Adrenal gland (tissue), 12 donors: Measurements from ENCODE around the gene BBX. TPM values are rescaled to one million over a fixed set of nuclear protein-coding genes. Genes with fewer than 3 reads are reported as not detected.

Source experiments
- DNase-seq, 7 donors: peaks; one replicate each; pipeline ENCODE4 v3.0.0-alpha.2; 2019 to 2020
- H3K27ac ChIP-seq, 5 donors: fragments of 200-600 bp; sonication (generic) in 4 of 5; 1 replicate in 3 of 5; 2 replicates in 2 of 5; pipeline versions ENCODE4 v1.5.1 to v1.8.0; 2016 to 2020; ENCODE audit warnings: mild to moderate bottlenecking in 1 of 5
- H3K27me3 ChIP-seq: fragments of 200-600 bp; 2 replicates; pipeline ENCODE4 v1.8.0; 2021
- H3K36me3 ChIP-seq, 2 donors: fragments of 200-600 bp; replicated peaks in 1 of 2; 1 replicate in 1 of 2; 2 replicates in 1 of 2; pipeline versions ENCODE4 v1.5.1 to v1.8.0; 2018 to 2022
- H3K4me1 ChIP-seq, 2 donors: fragments of 200-600 bp; replicated peaks in 1 of 2; 1 replicate in 1 of 2; 2 replicates in 1 of 2; pipeline versions ENCODE4 v1.5.1 to v1.8.0; 2018 to 2021
- H3K4me3 ChIP-seq, 4 donors: fragments of 200-600 bp; sonication (generic) in 3 of 4; one replicate each; pipeline ENCODE4 v1.5.1; 2016 to 2018
- H3K9me3 ChIP-seq, 3 donors: fragments of 200-600 bp; sonication (generic) in 1 of 3; replicated peaks in 1 of 3; 1 replicate in 2 of 3; 2 replicates in 1 of 3; pipeline versions ENCODE4 v1.5.1 to v1.8.0; 2016 to 2021
- CTCF ChIP-seq, 6 experiments: fragments of 450-650 bp in 4 of 6; fragments of 200-600 bp in 2 of 6; sonication (generic) in 1 of 6; IDR thresholded peaks; 1 replicate in 5 of 6; 2 replicates in 1 of 6; pipeline versions ENCODE4 v1.5.1 to v1.8.0; 2016 to 2021; ENCODE audit warnings: antibody characterized with exemption in 6 of 6, mild to moderate bottlenecking in 2 of 6, moderate library complexity in 1 of 6
- POLR2A ChIP-seq, 2 donors: fragments of 450-650 bp; IDR thresholded peaks; one replicate each; pipeline ENCODE4 v1.6.1; 2017; ENCODE audit warnings: antibody characterized with exemption in 2 of 2, mild to moderate bottlenecking in 2 of 2, moderate library complexity in 1 of 2
- WGBS, 4 donors: extraction: QIAGEN DNeasy Blood & Tissue Kit in 2 of 4; methylation state at CpG; one replicate each; pipeline versions ENCODE4 v1.1.5 to v1.1.7; 2013 to 2017; 5-methylcytosine and 5-hydroxymethylcytosine counted together
- intact Hi-C, 2 donors: fragments of 100-400 bp; cut with DNase I; formaldehyde crosslinking; loops; one replicate each; pipeline versions ENCODE4 v1.14.1 to v1.15.0; 2022 to 2023
- polyA plus RNA-seq, 3 donors: library from polyadenylated mRNA; stranded (reverse); fragments of 200-250 nt in 2 of 3; fragments of 350-450 nt in 1 of 3; fragmentation: Illumina TruSeq in 1 of 3; extraction: RNeasy Lipid Tissue Mini Kit (QIAGEN cat#74804) in 1 of 3; gene quantifications; one replicate each; pipeline ENCODE4 v1.2.3, GENCODE V29; 2013 to 2014
- total RNA-seq, 9 donors: library from RNA; depleted of rRNA in 4 of 9; stranded (reverse); fragments of >200 nt in 4 of 9; fragments of 120-200 nt in 1 of 9; fragmentation: NEBNext Ultra II Directional in 1 of 9; extraction: Animal tissue kit (Norgen Biotek cat#: 25700) in 1 of 9; gene quantifications; one replicate each; pipeline versions ENCODE4 v1.1.0 to v1.2.4, GENCODE V29; 2013 to 2023
- donor health status: healthy with polysubstance abuse.
- donor health status: Bipolar disorder and iron deficiency.
- donor health status: DM: yes; HTN: yes; CAD: no.
- donor health status: DM: no; HTN: no; CAD: no.
- donor health status: DM: no; HTN: no; CAD: no.
- donor health status: DM: yes; HTN: yes; CAD: no.

BBX gene
- total and polyA plus RNA-seq, 12 donors = 12.8 to 208 (median 116) TPM

DNA sequence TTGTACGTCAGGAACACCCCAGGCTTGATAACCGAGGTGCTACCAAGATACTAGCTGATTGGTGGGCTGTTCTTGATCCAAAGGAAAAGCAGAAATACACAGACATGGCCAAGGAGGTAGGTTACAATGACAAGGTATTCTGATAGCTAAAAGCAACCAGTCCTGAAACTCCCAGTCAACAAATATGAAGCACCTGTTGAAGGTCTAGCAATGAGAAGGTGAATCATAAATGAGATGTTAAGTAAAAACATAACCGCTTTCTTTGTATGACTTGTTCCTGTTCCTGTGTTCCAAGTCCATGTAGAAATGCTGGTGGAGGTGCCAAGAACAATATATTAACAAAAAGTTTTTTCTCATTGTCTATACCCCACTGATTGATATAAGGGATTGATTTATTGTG is 194.0 kb downstream of the BBX start:
- WGBS, 4 donors = 91 to 100% (median 97%) methylated on average over 3 of the region's 3 CpGs
- intact Hi-C loops = no loop called here

DNA sequence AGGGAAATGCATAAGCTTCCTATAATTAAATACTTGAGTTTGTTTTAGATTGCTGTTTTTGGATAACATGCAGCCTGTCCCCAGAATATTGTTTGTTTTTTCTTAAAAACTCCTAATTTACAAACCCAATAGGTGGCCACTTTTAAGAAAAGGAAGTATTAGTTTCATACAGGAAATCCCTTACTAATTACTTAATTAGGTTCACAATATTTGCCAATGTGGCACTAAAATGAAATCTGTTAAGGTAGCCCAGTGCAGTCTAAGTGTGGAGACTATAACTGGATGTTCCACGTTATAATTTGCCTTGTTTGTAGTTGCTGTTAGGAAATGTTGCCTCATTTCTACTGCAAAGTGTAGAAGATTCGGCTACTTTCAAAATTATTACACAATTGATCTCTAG is 195.8 kb downstream of the BBX start:
- no peaks in the 10 kb centered on the region for H3K27me3 ChIP-seq
- no peaks in the 10 kb centered on the region for H3K9me3 ChIP-seq
- H3K27ac ChIP-seq = no peak overlapping the region
- no peak for DNase-seq
- peaks cover 0 to 6% of the 10 kb centered on the region in 2 donors for H3K36me3 ChIP-seq
- TF ChIP-seq POLR2A (IDR thresholded peaks at IDR 0.05) (no peak), CTCF (IDR thresholded peaks at IDR 0.05) (no peak)
- intact Hi-C loops = no loop called here
- H3K4me3 ChIP-seq = no peak overlapping the region
- WGBS, 4 donors = 61 to 84% (median 74%) methylated on average over 2 of the region's 2 CpGs
- H3K4me1 ChIP-seq = no peaks in the 10 kb centered on the region

More for the DNA sequence above, 194.0 kb downstream of the BBX start:
- no peaks in the 10 kb centered on the region for H3K27me3 ChIP-seq
- TF ChIP-seq CTCF (IDR thresholded peaks at IDR 0.05) (no peak), POLR2A (IDR thresholded peaks at IDR 0.05) (no peak)
- H3K36me3 ChIP-seq = peaks cover 0 to 6% of the 10 kb centered on the region in 2 donors
- H3K4me3 ChIP-seq = no peak overlapping the region
- H3K9me3 ChIP-seq = no peaks in the 10 kb centered on the region
- DNase-seq = no peak
- no peak overlapping the region for H3K27ac ChIP-seq
- H3K4me1 ChIP-seq = no peaks in the 10 kb centered on the region

DNA sequence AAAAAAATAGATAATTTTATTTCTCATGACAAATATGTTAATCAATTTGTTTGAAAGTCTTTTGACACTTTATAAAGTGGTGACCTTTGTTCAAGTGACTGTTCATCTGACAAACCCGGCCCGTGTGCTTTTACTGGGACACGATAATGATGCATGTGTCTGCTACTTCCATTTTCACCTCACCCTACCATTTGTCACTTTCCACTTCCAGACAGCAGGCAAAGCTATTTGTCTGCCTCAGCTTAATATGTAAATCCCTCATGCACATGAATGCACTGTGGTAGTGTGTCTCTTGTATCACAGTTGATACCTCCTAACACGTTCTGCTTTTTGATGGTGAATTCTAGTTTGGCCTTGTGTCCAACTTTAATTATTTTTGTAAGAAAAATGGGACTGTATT is 204.3 kb downstream of the BBX start:
- DNase-seq = no peak
- Histone ChIP-seq H3K9me3 (no peaks in the 10 kb centered on the region), H3K4me1 (no peaks in the 10 kb centered on the region), H3K27ac (no peak overlapping the region), H3K27me3 (no peaks in the 10 kb centered on the region), H3K36me3 (peaks cover 0 to 15% of the 10 kb centered on the region in 2 donors), H3K4me3 (no peak overlapping the region)
- TF ChIP-seq CTCF (IDR thresholded peaks at IDR 0.05) (no peak), POLR2A (IDR thresholded peaks at IDR 0.05) (no peak)
- intact Hi-C loops = no loop called here
- 78 to 85% (median 81%) methylated on average over 4 of the region's 4 CpGs for WGBS, 4 donors

- no peaks in the 10 kb centered on the region for H3K27me3 ChIP-seq
- no peak for DNase-seq
- intact Hi-C loops = loop anchor here in 1 of 2 donors (10.0 kb wide), 1 partner anchor 45 kb away; no protein-coding TSS in a partner anchor
- no peaks in the 10 kb centered on the region for H3K9me3 ChIP-seq
- peaks cover 0 to 15% of the 10 kb centered on the region in 2 donors for H3K36me3 ChIP-seq
- H3K4me1 ChIP-seq = no peaks in the 10 kb centered on the region
- no peak overlapping the region for H3K4me3 ChIP-seq
- TF ChIP-seq CTCF (IDR thresholded peaks at IDR 0.05) (no peak), POLR2A (IDR thresholded peaks at IDR 0.05) (no peak)
- WGBS, 4 donors = 93 to 97% (median 96%) methylated on average over 4 of the region's 4 CpGs
- no peak overlapping the region for H3K27ac ChIP-seq
Measured at GRCh38 chr3:107729686-107730085, 206.9 kb downstream of the BBX start.
